KOPT-K1 (cell line): ENCODE results near the gene KISS1.

Experiments used
- H3K27ac ChIP-seq: fragments of 200-600 bp; sonication (generic); 2 replicates; pipeline ENCODE4 v1.5.1; 2016; ENCODE audit warnings: antibody characterized with exemption, mild to moderate bottlenecking, low read depth, low read length; ENCODE audit not compliant: poor library complexity, severe bottlenecking
- H3K36me3 ChIP-seq: fragments of 200-600 bp; sonication (generic); 2 replicates; pipeline ENCODE4 v1.5.1; 2017; ENCODE audit warnings: antibody characterized with exemption, mild to moderate bottlenecking, low read length, moderate library complexity; ENCODE audit not compliant: insufficient read depth
- H3K9me3 ChIP-seq: fragments of 200-600 bp; sonication (generic); 2 replicates; pipeline ENCODE4 v1.5.1; 2017; ENCODE audit warnings: antibody characterized with exemption, low read length, mild to moderate bottlenecking; ENCODE audit not compliant: insufficient read depth, poor library complexity, severe bottlenecking

KISS1 gene

GRCh38 chr1:204162494-204163074 is 33.7 kb downstream of the KISS1 start:
- H3K36me3 ChIP-seq = no peaks in the 10 kb centered on the region
- H3K9me3 ChIP-seq = no peaks in the 10 kb centered on the region
- no peak overlapping the region for H3K27ac ChIP-seq

- H3K36me3 ChIP-seq = no peaks in the 10 kb centered on the region
- H3K27ac ChIP-seq = no peak overlapping the region
These were observed 34.4 kb downstream of the KISS1 start for GRCh38 chr1:204161609-204162493.

GRCh38 chr1:204157962-204158361 is 38.3 kb downstream of the KISS1 start:
- no peaks in the 10 kb centered on the region for H3K9me3 ChIP-seq
- no peaks in the 10 kb centered on the region for H3K36me3 ChIP-seq
- no peak overlapping the region for H3K27ac ChIP-seq

More at GRCh38 chr1:204161609-204162493, 34.4 kb downstream of the KISS1 start:
- no peaks in the 10 kb centered on the region for H3K9me3 ChIP-seq

- Histone ChIP-seq H3K36me3 (no peaks in the 10 kb centered on the region), H3K9me3 (no peaks in the 10 kb centered on the region), H3K27ac (no peak overlapping the region)
These were observed 40.4 kb downstream of the KISS1 start for GRCh38 chr1:204155881-204156280.

- H3K36me3 ChIP-seq = no peaks in the 10 kb centered on the region
- H3K27ac ChIP-seq = no peak overlapping the region
- H3K9me3 ChIP-seq = no peaks in the 10 kb centered on the region
These were observed 41.6 kb downstream of the KISS1 start for GRCh38 chr1:204154568-204155255.

- Histone ChIP-seq H3K36me3 (no peaks in the 10 kb centered on the region), H3K27ac (no peak overlapping the region), H3K9me3 (no peaks in the 10 kb centered on the region)
These were observed 42.6 kb downstream of the KISS1 start for GRCh38 chr1:204153667-204154066.

- H3K27ac ChIP-seq = no peak overlapping the region
- H3K9me3 ChIP-seq = no peaks in the 10 kb centered on the region
- H3K36me3 ChIP-seq = no peaks in the 10 kb centered on the region
These were observed 43.8 kb downstream of the KISS1 start for GRCh38 chr1:204152310-204153044.

- no peaks in the 10 kb centered on the region for H3K36me3 ChIP-seq
- H3K9me3 ChIP-seq = no peaks in the 10 kb centered on the region
- no peak within 1 kb of the TSS for H3K27ac ChIP-seq
These were observed 44.6 kb downstream of the KISS1 start, which contains the start of gene ETNK2 for GRCh38 chr1:204151552-204152309. Gene ETNK2 (minus strand): TSS chr1:204152044. CDS start chr1:204151852, 192 bp downstream.

GRCh38 chr1:204150702-204151551 is 45.4 kb downstream of the KISS1 start:
- H3K36me3 ChIP-seq = no peaks in the 10 kb centered on the region
- H3K9me3 ChIP-seq = no peaks in the 10 kb centered on the region
- no peak overlapping the region for H3K27ac ChIP-seq

GRCh38 chr1:204149635-204150565 is 46.4 kb downstream of the KISS1 start:
- Histone ChIP-seq H3K9me3 (no peaks in the 10 kb centered on the region), H3K27ac (no peak overlapping the region), H3K36me3 (no peaks in the 10 kb centered on the region)

- no peaks in the 10 kb centered on the region for H3K36me3 ChIP-seq
These were observed 47.2 kb downstream of the KISS1 start for GRCh38 chr1:204149107-204149506.

GRCh38 chr1:204147406-204148383 is 48.6 kb downstream of the KISS1 start:
- Histone ChIP-seq H3K36me3 (no peaks in the 10 kb centered on the region), H3K9me3 (no peaks in the 10 kb centered on the region), H3K27ac (no peak overlapping the region)

More at GRCh38 chr1:204149107-204149506, 47.2 kb downstream of the KISS1 start:
- no peak overlapping the region for H3K27ac ChIP-seq
- no peaks in the 10 kb centered on the region for H3K9me3 ChIP-seq
